ENCODE measurements around the gene ARFGEF2.
"Not testable (repeated sequence)": the region's sequence is repeated elsewhere in the genome, so short reads cannot be mapped to it uniquely, and the experiment has no call there.

ARFGEF2 gene

DNA sequence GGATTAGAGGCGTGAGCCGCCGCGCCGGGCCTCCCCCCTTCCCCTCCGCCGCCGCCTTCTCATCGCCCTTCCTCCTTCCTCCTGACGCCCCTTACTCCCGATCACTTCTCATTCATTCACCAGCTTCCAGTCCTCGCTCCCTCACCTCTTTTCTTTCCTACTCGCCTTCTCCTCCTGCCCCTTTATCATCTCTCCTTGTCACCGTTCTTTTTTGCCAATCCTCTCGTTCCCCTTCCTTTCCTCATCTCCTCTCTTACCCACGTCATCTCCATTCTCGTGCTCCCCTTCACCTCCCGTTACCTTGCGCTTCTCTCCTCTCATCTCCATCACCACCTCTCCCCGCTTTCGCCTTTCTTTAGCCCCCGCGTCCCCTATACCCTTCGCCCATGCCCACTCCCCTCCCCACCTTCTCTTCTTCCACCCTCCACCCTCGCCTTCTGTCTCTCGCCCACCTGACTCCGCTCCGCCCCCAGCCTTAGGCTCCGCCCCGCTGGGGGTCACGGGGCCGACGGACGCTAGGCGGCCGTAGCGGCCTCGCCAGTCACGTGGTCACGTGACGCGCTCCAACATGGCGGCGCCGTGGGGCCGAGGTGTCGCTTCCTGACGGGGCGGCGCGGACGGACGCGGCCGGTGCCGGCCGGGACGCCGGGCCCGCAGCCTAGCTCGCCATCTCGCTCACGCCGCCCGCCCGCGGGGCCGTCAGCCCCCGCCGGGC is at the start of gene ARFGEF2:
TSS of gene ARFGEF2 (plus strand) at position 544 of the 715 bp plus-strand sequence. CDS start 179 bp downstream, outside the sequence.
- DNase-seq (ENCODE audit: low read depth): peak; percentile 85

DNA sequence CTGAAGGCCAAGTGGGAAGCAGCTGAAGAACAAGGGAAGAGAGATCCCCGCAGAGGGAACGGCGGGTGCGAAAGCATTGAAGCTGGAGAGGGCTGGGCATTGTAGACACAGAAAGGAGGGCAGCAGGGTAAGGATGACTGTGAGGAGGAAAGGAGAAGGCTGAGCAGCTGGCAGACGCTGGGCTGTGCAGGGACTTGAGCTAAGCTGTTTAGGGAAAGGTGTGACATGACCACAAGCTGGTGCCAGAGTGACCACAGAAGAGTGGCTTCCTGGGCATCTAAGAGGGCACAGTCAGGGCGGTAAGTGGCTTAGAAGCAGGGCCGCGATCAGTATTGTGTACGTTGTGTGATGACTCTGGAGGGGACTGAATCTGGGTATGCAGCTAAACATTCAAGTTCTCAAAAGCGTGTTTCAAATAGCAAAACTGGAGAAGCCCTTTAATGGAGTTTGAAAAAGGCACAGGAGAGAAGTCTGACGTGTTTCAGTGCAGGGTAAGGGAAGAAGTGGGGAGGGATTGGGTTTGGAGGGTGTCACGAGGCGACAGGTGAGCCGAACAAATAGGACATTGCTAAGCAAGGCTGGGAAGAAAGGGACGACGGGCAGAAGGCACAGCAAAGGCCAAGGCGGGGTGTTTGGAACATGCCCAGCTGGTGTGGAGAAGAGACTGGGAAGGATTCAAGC is 46.1 kb upstream of the ARFGEF2 start:
- DNase-seq (ENCODE audit: low read depth): no peak

DNA sequence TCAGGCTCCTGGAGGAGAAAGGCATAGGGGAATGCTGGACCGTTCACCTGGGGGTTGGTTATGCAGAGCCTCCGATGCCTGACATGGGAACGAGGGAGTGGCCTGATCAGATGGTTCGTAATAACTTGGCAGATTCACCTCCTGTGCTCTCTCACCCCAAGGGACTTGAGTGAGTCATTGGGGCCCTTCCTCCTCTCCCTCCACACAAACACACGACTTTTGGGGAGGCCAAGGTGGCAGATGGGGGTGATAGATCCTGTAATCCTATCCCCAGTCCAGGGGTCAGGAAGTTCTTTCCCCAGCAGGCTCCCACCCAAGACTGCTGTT is 45.6 kb upstream of the ARFGEF2 start:
- DNase-seq (ENCODE audit: low read depth): peak; percentile 22

DNA sequence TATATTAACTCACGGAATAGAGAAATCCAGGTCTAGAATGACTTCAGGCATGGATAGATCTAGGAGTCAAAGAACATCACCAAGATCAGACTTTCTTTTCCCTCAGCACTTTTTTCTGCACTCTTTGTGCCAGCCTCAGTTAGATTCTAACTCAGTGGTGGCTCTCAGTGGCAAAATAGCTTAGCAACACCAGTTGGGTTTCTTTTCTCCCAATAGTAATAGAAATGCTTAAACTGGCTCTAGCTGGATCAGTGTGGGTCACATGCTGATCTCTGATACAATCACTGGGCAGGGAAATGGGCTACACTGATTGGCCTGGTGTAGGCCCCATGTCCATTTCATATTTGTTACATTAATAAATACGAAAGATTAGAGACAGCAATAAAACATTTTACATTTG is 44.2 kb upstream of the ARFGEF2 start:
- DNase-seq (ENCODE audit: low read depth): no peak

DNA sequence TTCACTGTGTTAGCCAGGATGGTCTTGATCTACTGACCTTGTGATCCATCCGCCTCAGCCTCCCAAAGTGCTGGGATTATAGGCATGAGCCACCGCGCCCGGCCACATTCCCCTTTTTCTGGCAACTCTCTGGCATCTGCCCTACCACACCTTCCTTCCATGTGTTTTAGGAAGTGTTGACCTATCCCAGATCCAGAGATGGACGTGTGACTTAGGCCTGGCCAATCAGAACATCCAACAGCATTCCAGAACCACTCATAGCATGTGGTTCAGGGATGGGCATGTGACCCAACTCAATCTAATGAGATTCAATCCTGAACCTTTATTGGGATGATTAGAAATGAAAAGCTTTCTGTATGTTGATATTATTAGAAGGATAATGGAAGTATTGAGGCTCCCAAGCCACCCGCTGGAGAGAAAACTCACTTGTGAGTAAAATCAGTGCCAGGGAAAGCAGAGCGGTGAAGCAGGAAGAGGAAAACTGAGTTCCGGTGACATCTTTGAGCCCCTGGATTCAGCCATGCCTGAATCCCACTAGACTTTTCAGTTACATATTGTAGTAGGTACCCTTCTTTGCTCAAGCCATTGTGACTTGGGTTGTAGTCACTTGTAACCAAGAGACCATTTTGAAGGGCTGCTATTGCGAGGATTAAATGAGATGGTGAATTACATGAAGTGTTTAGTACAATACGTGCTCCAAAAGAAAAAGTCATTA is 42.8 kb upstream of the ARFGEF2 start:
- no peak for DNase-seq (ENCODE audit: low read depth)

DNA sequence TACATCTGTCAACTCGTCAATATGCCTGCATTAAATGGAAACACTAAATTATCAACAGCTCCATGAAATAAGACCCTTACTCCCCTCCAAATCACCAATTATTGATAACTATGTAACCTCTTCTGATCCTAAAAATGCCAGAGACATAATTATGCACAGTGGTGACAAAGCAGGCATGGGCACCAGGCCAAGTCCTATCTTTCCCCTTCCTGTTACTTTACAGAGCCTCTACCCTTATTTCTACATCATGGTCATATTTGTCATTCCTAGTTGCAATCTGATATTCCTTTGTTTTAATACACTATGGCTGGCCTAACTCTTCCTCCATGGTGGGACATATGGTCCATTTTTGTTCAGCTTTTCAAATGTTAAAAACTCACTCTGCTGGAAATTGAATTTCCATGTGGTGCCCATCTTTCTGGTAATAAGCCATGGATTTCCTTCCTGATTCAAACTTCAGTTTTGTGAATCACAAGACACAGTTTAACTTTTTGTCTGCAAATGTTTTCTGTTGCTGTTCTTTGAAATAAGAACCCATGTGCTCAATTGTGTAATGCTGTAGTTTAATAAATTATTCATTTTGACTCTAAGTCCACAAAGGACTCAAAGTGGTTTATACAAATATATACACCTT is 41.8 kb upstream of the ARFGEF2 start:
- DNase-seq (ENCODE audit: low read depth): peak; percentile 63

DNA sequence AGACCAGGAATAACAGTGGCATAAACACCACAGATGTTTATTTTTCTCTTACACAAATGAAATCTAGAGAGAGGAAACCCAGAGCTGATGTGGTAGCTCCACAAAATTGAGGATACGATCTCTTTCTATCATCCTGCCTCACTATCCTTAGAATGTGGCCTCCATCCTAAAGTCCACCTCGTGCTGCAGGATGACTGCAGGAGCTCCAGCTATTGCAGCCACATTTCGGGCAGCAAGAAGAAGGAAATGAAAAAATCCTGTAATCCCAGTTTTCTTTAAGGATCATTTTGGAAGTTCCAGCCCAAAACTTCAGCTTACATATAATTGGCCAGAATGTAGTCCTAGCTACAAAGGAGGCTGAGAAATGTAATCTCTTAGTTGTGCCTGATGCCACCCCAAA is 41.2 kb upstream of the ARFGEF2 start:
- DNase-seq (ENCODE audit: low read depth): no peak

DNA sequence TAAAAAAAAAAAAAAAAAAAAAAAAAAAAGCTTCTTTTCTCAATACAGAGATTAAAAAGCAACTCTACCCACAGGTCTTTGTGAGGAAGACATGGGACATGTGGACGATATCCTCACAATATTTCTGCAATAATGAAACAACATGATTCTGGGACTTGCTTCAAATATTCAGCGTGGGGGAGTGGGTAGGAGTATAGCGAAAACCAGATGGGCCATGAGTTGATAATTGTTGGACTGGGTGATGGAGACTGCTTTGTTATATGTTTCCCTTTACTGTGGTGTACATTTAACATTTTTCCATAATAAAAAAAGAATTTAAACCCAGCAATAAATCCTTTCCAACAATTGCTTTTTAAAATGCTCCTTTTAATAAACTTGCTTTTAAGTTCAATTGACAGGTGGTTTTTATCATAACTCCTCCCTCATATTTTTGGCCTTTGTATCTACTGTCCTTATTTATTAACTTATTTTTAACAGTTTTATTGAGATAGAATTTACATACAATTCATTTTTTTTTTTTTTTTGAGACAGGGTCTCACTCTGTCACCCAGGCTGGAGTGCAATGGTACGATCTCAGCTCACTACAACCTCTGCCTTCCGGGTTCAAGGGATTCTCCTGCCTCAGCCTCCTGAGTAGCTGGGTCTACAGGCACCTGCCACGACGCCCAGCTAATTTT is 40.4 kb upstream of the ARFGEF2 start:
- no peak for DNase-seq (ENCODE audit: low read depth)

DNA sequence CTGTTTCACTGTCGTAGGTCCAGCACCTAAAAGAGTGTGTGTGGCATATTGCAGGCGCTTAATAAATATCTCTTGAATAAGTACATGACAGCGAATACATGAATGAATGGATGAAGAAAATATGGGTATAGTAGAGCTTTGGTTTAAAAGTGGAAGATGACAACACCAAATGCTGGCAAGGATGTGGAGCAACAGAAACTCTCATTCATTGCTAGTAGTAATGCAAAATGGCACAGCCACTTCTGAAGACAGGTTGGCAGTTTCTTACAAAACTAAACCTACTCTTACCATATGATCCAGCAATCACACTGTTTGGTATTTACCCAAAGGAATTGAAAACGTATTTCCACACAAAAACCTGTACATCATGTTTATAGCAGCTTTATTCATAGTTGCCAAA is 36.3 kb upstream of the ARFGEF2 start:
- DNase-seq (ENCODE audit: low read depth): no peak

DNA sequence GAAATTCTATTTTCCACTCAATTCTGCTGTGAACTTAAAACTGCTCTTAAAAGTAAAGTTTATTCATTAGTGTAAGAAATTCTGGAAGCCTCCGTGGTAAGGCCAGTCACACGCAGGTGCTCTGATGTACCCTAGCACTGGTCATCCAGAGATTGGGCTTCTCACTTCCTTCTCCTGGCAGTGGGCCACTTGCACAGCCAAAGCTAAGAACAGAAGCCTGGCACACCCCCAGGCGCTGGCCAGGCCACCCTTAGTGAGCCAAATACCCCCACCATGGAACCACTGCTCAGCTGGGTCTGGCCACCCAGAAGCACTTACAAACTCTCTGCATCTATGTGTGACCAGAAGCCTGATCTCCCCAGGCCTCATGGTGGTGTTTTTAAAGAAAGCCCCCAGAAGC is 35.3 kb upstream of the ARFGEF2 start:
- DNase-seq (ENCODE audit: low read depth): no peak

DNA sequence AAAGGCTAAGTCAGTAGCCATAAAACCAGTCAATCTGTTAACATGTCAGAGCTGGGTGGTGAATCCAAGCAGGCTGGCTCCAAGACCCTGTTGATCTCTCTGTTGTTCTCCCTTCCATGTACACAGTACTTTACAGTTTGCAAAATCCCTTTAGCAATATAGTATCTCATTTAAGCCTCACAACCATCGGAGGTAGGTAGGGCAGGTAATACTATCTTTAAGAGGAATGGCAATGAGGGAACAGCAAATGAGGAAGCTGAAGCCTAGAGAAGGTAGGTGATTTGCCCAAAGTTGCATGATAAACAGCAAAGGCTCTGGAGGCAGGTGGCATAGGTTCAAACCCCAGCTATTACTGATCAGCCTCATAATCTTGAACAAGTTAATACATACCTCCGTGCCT is 34.7 kb upstream of the ARFGEF2 start:
- DNase-seq (ENCODE audit: low read depth): no peak

DNA sequence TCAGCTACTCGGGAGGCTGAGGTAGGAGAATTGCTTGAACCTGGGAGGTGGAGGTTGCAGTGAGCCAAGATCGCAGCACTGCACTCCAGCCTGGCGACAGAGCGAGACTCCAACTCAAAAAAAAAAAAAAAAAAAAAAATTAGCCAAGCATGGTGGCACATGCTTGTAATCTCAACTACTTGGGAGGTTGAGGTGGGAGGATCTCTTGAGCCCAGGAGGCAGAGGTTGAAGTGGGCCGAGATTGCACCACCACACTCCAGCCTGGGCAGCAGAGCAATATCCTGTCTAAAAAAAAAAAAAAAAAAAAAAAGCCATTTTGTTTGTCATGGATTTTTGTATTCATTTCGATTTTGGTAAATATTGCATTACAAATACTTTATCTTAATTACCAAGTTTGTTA is 33.0 kb upstream of the ARFGEF2 start:
- DNase-seq (ENCODE audit: low read depth): not testable (repeated sequence)

DNA sequence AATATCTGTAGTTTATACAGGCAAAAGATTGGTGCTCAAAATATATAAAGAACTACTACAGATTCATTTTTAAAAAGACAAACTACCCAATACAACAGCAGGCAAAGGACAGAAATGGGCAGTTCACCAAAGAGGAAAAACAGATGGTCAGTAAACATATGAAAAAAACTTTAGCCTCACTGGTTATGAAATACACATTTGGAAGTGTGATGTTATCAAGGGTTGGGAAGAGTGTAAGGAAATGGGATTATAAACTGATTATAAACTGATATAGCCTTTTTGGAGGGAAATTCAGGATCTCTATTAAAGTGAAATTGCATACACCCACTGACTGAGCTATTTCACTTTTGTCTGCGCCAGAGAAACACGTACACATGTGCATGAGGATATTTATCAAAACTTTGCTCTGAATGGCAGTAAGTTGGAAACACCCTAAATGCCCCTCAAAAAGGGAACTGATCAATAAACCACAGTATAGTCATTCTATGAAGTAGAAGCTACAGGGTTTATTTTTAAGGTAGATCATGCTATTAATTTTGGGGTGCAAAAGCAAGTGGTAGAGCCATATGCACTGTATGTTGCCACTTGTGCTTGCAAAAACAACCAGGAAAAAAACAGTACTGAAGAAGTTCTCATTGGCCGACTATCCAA is 32.2 kb upstream of the ARFGEF2 start:
- no peak for DNase-seq (ENCODE audit: low read depth)

DNA sequence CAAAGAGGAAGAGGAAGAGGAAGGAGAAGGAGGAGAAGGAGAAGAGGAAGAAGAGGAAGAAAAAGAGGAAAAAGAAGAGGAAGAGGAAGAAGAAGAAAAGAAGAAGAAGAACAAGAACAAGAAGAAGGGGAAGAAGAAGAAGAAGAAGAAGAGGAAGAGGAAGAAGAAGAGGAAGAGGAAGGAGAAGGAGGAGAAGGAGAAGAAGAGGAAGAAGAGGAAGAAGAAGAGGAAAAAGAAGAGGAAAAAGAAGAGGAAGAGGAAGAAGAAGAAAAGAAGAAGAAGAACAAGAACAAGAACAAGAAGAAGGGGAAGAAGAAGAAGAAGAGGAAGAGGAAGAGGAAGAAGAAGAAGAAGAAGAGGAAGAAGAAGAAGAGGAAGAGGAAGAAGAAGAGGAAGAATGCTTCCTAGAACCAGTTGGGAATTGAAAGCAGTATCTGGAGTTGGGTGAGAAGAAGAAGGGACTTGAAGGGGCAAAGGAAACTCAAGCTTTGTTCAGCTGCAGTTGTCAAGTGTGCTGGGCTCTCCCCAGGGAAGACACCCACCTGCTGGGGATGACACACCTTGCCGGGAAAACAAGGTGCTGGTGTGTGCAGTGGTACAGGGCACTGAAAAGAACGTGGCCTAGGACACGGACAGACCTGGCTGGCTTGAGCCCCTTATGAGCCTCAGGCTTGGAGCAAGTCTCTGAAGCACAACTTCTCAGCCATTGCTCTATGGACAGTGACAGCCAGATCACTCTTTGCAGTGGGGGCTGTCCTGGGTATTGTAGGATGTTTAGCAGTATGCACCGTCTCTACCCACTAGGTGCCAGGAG is 30.1 kb upstream of the ARFGEF2 start:
- no peak for DNase-seq (ENCODE audit: low read depth)

DNA sequence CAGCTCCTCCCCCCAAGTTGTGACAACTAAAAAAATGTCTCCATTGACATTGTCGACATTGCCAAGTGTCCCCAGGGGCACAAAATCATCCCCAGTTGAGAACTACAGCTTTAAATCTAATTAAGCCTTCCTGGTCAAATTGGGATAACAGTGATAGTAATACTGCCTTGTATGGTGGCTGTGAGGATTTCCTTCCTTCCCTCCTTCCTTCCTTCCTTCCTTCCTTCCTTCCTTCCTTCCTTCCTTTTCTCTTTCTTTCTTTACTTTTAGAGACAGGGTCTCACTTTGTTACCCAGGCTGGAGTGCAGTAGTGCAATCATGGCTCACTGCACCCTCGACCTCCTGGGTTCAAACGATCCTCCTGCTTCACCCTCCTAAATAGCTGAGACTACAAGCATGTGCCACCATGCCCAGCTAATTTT is 29.5 kb upstream of the ARFGEF2 start:
- no peak for DNase-seq (ENCODE audit: low read depth)

DNA sequence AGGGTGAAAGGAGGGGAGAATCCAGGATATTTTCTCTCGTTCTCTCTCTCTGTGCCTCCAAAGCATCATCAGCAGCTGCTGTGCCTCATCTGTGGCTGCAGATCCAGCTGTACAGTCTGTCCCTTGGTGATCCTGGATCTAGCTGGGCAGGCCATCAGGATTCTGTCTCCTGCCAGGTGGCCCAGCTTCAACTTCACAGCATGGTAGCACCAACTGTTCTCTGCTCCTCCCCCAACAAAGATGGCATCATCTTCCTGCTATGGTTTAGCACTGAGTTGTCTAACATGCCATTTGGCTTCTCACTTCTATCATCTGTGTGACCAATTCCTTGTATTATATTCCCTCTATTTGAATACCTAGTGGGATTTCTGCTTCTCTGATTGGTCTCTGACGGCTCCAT is 28.6 kb upstream of the ARFGEF2 start:
- no peak for DNase-seq (ENCODE audit: low read depth)

DNA sequence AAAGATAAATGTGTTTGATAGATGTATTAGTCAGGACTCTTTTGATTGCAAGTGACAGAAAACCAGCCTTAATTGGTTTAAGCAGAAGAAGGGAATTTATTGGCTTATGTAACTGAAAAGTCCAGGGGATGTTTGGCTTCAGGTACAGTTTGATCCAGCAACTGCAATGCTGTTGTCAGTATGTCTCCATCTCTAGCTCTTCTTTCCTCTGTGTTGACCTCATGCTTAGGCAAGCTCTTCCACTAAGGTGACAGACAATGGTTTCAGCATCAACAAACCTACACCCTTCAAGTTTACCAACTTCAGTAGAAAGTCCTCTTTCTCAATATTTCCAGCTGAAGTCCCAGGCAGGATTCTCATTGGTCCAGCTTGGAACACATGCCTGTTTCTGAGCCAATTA is 28.1 kb upstream of the ARFGEF2 start:
- DNase-seq (ENCODE audit: low read depth): no peak

DNA sequence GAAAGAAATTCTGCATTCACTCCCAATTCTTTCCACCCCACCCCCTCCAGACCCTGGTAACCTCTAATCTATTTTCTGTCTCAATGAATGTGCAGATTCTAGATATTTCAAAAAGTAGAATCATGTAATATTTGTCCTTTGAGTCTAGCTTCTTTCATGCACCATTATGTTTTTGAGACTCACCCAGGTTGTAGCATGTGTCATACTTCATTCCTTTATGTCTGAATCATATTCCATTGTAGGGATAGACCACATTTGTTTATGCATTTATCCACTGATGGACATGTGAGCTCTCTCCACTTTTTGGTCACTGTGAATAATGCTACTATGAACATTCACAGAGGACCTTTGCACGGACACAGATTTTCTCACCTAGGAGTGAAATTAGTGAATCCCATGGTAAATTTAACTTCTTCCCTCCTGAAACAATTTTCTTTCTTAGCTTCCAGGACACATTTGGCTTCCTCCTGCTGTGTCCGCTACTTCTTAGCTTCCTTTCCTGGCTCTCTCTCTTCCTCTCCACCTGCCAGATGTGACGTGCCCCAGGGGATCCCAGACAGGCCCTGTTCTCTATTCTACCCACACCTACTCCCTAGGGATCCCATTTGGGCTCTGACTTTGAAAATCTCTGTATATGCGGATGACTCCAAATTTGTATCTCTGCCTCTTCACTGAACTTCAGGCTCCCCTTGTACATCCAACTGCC is 24.1 kb upstream of the ARFGEF2 start:
- DNase-seq (ENCODE audit: low read depth): peak; percentile 74

DNA sequence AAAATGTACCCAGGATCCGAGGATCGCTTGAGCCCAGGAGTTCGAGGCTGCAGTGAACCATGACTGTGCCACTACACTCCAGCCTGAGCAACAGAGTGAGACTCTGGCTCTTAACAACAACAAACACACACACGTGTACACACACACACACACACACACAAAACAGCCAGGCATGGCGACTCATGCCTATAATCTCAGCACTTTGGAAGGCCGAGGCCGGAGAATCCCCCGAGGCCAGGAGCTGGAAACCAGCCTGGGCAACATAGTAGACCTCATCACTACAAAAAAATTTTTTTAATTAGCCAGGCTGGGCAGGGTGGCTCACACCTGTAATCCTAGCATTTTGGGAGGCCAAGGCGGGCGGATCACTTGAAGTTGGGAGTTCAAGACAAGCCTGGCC is 23.3 kb upstream of the ARFGEF2 start:
- peak; percentile 42 for DNase-seq (ENCODE audit: low read depth)

DNA sequence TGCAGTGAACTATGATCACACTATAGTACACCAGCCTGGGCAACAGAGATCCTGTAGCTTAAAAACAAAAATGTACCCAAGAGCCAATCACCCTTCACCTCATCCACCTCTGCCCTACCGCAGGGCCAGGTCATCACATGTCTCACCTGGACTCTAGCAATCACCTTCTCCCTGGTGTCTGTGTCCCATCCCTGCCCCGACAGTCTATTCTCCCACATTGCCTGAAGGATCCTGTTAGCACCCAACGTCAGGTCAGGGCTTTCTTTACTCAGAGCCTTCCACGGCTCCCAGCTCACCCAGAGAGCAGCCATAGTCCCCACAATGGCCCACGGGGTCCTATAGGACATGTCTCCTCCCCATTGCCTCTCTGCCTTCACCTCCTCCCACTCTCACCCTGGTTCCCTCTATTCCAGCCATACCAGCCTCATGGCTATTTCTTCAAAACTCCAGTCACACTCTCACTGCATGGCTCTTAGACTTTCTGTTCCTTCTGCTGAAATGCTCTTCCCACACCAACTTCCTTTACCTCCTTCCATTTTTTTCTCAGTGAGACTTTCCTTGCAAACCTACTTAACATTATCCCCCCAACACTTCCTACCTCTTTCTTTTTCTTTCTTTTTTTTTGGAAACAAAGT is 22.5 kb upstream of the ARFGEF2 start:
- no peak for DNase-seq (ENCODE audit: low read depth)

Data from fibroblast of gingiva (primary cell).